ENCODE measurements around the gene B3GALNT2. TPM values are rescaled to one million over a fixed set of nuclear protein-coding genes. Genes with fewer than 3 reads are reported as not detected.
"Not testable (repeated sequence)": the region's sequence is repeated elsewhere in the genome, so short reads cannot be mapped to it uniquely, and the experiment has no call there.

B3GALNT2 gene
- total RNA-seq, 2 experiments from 2014 or later = 17.7 to 18.2 TPM

GRCh38 chr1:235507623-235508022 lies 3.4 kb upstream of the B3GALNT2 start:
- ChIA-PET CTCF (no interaction called here), POLR2A (no interaction called here)

- POLR2A ChIA-PET = interaction anchor here (0.6 to 1.8 kb wide), 13 partner anchors 12 to 1046 kb away, joined by 3 to 12 read pairs (median 4); partner anchors contain the start of genes ARID4B and GGPS1
- CTCF ChIA-PET = interaction anchor here (0.6 to 1.7 kb wide), 15 partner anchors 9 to 467 kb away, joined by 3 to 6 read pairs (median 4); partner anchors contain the start of gene GGPS1
Observed at GRCh38 chr1:235504494-235505222, 406 bp upstream of the B3GALNT2 start.

GRCh38 chr1:235503403-235504121 lies 690 bp downstream of the B3GALNT2 start:
- CTCF ChIA-PET = interaction anchor here (0.6 to 1.7 kb wide), 10 partner anchors 10 to 474 kb away, joined by 3 to 6 read pairs (median 4); partner anchors contain the start of gene GGPS1
- POLR2A ChIA-PET = interaction anchor here (0.6 to 1.8 kb wide), 5 partner anchors 11 to 364 kb away, joined by 3 to 9 read pairs (median 4); partner anchors contain the start of genes ARID4B and GGPS1

- POLR2A ChIA-PET = interaction anchor here (0.7 to 1.8 kb wide), 2 partner anchors 10 to 374 kb away, joined by 3 to 9 read pairs; no protein-coding TSS in a partner anchor
- CTCF ChIA-PET = interaction anchor here (1.2 kb wide), 1 partner anchor 363 kb away, joined by 4 read pairs; no protein-coding TSS in a partner anchor
Observed at GRCh38 chr1:235502601-235503402, 1.4 kb downstream of the B3GALNT2 start.

- POLR2A ChIA-PET = no interaction called here
- CTCF ChIA-PET = no interaction called here
Observed at GRCh38 chr1:235500971-235501540, 3.2 kb downstream of the B3GALNT2 start.

- ChIA-PET POLR2A (no interaction called here), CTCF (interaction anchor here (0.6 kb wide), 1 partner anchor 391 kb away, joined by 3 read pairs; no protein-coding TSS in a partner anchor)
Observed at GRCh38 chr1:235495551-235495950, 8.7 kb downstream of the B3GALNT2 start.

- POLR2A ChIA-PET = interaction anchor here (0.6 kb wide), 1 partner anchor 389 kb away, joined by 14 read pairs; no protein-coding TSS in a partner anchor
- CTCF ChIA-PET = interaction anchor here (0.6 kb wide), 1 partner anchor 390 kb away, joined by 3 read pairs; no protein-coding TSS in a partner anchor
Observed at GRCh38 chr1:235495030-235495429, 9.2 kb downstream of the B3GALNT2 start.

GRCh38 chr1:235494531-235494930 lies 9.7 kb downstream of the B3GALNT2 start:
- ChIA-PET POLR2A (interaction anchor here (0.6 kb wide), 1 partner anchor 389 kb away, joined by 14 read pairs; no protein-coding TSS in a partner anchor), CTCF (interaction anchor here (1.4 kb wide), 1 partner anchor 10 kb away, joined by 6 read pairs; the partner anchor contains the start of gene B3GALNT2)

GRCh38 chr1:235491644-235492043 lies 12.6 kb downstream of the B3GALNT2 start:
- POLR2A ChIA-PET = no interaction called here
- CTCF ChIA-PET = no interaction called here

GRCh38 chr1:235486321-235486720 lies 17.9 kb downstream of the B3GALNT2 start:
- CTCF ChIA-PET = no interaction called here
- POLR2A ChIA-PET = no interaction called here

GRCh38 chr1:235485558-235485957 lies 18.7 kb downstream of the B3GALNT2 start:
- POLR2A ChIA-PET = no interaction called here
- CTCF ChIA-PET = no interaction called here

- CTCF ChIA-PET = no interaction called here
- POLR2A ChIA-PET = no interaction called here
Observed at GRCh38 chr1:235483090-235483489, 21.2 kb downstream of the B3GALNT2 start.

- ChIA-PET CTCF (no interaction called here), POLR2A (no interaction called here)
Observed at GRCh38 chr1:235473806-235474205, 30.4 kb downstream of the B3GALNT2 start.

GRCh38 chr1:235470741-235471439 lies 33.4 kb downstream of the B3GALNT2 start:
- POLR2A ChIA-PET = no interaction called here
- CTCF ChIA-PET = no interaction called here

- CTCF ChIA-PET = interaction anchor here (0.7 kb wide), 1 partner anchor 237 kb away, joined by 4 read pairs; no protein-coding TSS in a partner anchor
- POLR2A ChIA-PET = not testable (repeated sequence)
Observed at GRCh38 chr1:235469897-235470296, 34.4 kb downstream of the B3GALNT2 start.

GRCh38 chr1:235468970-235469369 lies 35.3 kb downstream of the B3GALNT2 start:
- CTCF ChIA-PET = no interaction called here
- POLR2A ChIA-PET = interaction anchor here (0.7 kb wide), 1 partner anchor 900 kb away, joined by 8 read pairs; no protein-coding TSS in a partner anchor

- CTCF ChIA-PET = interaction anchor here (0.9 kb wide), 1 partner anchor 21 kb away, joined by 3 read pairs; no protein-coding TSS in a partner anchor
Observed at GRCh38 chr1:235468004-235468403, 36.2 kb downstream of the B3GALNT2 start.

GRCh38 chr1:235465066-235465465 lies 39.2 kb downstream of the B3GALNT2 start:
- ChIA-PET POLR2A (no interaction called here), CTCF (no interaction called here)

More at GRCh38 chr1:235468004-235468403, 36.2 kb downstream of the B3GALNT2 start:
- POLR2A ChIA-PET = no interaction called here

Measured in activated CD8-positive, alpha-beta memory T cell treated with anti-CD3 and anti-CD28 coated beads for 36 hours (primary cell).